GM20000 (cell line): ENCODE data around the gene USP22.
"Not testable (repeated sequence)": the region's sequence is repeated elsewhere in the genome, so short reads cannot be mapped to it uniquely, and the experiment has no call there.

ENCODE experiments used
- DNase-seq: peaks from one replicate; pipeline ENCODE4 v3.0.0; 2012; ENCODE audit warnings: low spot score
- TF ChIP-seq, protein P1 (sequence below): IDR thresholded peaks from 2 replicates; pipeline ENCODE4 v1.5.1; 2012; ENCODE audit warnings: mild to moderate bottlenecking, control low read depth; ENCODE audit errors: extremely low read depth, missing control alignments

Gene USP22

DNA sequence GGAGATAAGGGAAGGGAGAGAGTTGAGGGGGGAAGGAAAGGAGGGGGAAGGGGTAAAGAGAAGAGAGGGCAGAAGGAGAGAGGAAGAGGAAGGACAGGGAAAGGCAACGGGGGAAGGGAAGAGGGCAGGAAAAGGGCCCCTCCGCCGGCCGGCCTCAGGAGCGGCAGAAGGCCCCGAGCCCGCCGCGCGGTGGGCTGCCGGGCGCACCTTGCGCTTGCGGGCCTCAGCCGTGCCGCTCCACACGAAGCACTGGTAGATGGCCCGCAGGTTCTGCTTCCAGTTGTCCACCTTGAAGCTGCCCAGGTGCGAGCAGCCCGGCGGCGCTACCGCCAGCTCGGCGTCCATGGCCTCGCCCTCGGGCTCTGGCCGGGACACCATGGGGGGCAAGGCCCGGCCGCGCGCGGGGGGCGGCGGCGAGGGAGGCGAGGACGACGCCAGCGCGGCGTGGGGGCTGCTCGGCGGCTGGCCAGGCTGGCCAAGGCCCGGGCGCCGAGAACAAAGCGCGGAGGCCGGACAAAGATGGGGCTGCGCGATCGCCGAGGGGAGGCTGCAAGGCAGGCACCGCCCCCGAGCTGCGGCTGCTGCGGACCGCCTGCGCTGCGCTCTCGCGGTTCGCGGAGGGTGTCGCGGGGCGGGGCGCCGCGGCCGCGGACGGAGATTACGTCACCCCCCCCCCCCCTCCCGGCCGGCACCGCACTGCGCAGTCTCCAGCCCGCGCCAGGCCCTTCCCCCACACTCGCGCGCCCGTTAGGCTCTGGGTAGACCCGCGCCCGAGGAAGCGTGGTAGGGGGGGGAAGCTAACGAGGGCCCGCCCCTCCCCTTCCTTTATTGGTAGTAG, at the start of gene USP22:
USP22 (minus strand) TSS at position 554 of the 838 bp plus-strand sequence; CDS start at position 378, 176 bp downstream.
- TF ChIP-seq, protein P1, sequence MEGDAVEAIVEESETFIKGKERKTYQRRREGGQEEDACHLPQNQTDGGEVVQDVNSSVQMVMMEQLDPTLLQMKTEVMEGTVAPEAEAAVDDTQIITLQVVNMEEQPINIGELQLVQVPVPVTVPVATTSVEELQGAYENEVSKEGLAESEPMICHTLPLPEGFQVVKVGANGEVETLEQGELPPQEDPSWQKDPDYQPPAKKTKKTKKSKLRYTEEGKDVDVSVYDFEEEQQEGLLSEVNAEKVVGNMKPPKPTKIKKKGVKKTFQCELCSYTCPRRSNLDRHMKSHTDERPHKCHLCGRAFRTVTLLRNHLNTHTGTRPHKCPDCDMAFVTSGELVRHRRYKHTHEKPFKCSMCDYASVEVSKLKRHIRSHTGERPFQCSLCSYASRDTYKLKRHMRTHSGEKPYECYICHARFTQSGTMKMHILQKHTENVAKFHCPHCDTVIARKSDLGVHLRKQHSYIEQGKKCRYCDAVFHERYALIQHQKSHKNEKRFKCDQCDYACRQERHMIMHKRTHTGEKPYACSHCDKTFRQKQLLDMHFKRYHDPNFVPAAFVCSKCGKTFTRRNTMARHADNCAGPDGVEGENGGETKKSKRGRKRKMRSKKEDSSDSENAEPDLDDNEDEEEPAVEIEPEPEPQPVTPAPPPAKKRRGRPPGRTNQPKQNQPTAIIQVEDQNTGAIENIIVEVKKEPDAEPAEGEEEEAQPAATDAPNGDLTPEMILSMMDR = no peak
- peak; percentile 94 for DNase-seq

DNA sequence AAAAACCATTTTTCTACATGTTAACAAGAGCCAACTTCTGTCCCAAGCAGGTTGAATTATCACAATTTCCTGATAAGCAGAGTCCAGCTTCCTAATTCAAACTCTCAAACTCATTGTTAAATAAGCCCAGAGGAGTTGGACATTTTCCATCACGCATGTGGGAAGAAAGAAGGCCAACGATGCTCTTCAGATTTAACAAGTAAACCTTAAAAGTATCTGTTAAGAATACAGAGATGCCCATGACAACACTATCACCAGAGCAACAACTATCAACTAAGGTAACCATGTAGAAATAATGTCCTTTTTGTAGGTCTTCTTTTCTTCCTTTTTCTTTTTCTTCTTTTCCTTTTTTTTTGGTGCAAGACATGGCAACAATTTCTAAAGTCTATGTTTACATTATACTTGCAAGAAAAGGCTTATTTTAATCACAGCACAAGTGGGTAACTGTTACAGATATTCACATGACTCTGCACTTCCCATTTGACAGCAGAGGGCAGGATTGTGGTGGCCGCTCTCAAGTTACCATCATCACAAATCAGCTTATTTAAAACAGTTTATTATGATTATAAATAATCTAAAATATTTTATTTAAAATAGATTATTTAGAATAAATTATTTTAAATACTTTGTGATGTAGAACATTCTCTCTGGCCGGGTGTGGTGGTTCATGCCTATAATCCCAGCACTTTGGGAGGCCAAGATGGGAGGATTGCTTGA, 48.2 kb upstream of the USP22 start:
- TF ChIP-seq, protein P1 = no peak
- no peak for DNase-seq

GRCh38 chr17:21089933-21090901, 47.4 kb upstream of the USP22 start:
- DNase-seq = peak; percentile 70
- TF ChIP-seq, protein P1 = no peak

GRCh38 chr17:21089145-21089544, 46.3 kb upstream of the USP22 start:
- TF ChIP-seq, protein P1 = no peak
- no peak for DNase-seq

DNA sequence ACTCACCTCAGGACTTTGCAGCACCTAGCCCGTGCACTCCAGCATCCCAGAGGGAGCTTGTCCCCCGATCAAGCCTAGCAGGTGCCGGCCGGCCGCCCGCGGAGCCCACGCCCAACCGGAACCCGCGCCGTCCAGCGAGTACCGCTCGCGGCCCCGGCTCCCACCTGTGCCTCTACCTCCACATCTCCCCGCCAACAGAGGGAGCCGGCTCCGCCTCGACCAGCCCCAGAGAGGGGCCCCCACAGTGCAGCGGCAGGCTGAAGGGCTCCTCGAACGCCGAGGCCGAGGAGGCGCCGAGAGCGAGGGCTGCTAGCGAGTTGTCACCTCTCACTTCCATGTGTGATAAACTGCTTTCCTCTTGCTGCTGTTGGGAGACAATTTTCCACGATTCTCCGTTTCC, 42.9 kb upstream of the USP22 start:
- no peak for DNase-seq
- TF ChIP-seq, protein P1 = no peak

DNA sequence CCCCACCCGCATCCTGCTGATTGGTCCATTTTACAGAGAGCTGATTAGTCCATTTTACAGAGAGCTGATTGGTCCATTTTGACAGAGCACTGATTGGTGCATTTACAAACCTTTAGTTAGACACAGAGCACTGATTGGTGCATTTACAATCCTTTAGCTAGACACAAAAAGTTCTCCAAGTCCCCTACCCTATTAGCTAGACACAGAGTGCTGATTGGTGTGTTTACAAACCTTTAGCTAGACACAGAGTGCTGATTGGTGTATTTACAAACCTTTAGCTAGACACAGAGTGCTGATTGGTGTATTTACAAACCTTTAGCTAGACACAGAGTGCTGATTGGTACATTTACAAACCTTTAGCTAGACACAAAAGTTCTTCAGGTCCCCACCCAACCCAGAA, 42.5 kb upstream of the USP22 start:
- not testable (repeated sequence) for DNase-seq

DNA sequence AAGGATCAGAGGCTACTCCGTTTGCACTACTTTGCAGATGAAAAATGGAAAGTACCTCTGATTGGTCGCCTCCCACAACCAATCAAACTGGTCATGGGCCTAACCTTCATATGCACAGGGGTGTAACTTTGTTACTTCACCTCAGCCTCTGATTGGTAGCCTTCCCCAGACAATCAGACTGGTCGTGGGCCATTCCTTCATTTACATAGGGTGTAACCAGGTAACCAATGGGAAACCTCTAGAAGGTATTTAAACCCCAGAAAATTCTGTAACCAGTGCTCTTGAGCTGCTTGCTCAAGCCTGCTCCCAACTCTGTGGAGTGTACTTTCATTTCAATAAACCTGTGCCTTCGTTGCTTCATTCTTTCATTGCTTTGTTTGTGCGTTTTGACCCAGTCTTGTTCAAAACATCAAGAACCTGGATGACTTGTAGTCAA, 39.2 kb upstream of the USP22 start:
- TF ChIP-seq, protein P1 = no peak
- no peak for DNase-seq
